Stimulated activated CD8-positive, alpha-beta memory T cell treated with anti-CD3 and anti-CD28 coated beads, Interleukin-12 subunit alpha, Interleukin-12 subunit beta, amount 100 ng/mL, for 4 hours (primary cell): ENCODE measurements around the gene ZFR2.

Source experiments
- DNase-seq: peaks from one replicate; pipeline ENCODE4 v3.0.0-alpha.2; 2020; ENCODE audit warnings: low read depth

The ZFR2 gene

DNA sequence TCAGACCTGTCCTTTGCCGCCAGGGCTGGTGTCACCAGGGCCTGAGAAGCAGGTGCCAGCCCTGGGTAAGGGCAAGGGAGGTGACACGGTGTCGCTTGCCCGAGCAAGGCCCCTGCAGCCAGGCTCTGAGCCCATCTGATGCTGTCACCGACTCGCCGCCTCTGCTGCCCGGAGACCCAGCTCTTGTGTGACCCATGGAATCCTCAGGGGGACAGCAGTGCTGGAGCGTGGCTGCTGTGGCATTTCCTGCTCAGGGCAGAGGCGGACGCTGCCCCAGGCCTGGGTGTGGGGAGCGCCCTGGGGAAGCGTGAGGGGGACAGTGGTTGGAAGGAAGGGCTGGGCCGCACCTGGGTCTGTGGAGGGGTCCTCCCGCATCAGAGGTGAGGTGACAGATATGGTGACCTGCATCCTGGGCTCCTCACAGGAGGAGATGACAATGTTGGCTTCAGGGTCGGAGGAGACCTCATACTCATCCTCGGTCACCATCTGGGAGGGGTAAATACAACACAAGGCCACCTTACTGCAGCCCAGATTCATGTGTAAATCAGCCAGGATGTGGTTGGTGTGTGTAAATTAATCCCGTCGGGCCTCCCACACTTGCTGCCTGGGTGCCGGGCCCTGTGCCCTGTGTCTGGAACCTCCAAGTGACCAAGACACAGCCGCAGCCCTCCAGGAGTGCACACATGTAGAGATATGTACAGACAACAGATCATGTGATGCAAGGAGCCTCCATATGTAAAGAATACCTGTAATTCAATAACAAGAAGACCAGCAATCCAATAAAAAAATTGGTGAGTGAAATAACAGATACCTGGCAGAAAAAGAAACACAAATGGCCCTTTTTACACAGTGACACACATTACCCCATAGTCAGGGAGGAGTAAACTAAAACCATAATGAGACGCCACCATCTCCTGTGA is 55.1 kb downstream of the ZFR2 start:
- DNase-seq = no peak

- DNase-seq = no peak
Observed at GRCh38 chr19:3810708-3811355, 58.0 kb downstream of the ZFR2 start.

DNA sequence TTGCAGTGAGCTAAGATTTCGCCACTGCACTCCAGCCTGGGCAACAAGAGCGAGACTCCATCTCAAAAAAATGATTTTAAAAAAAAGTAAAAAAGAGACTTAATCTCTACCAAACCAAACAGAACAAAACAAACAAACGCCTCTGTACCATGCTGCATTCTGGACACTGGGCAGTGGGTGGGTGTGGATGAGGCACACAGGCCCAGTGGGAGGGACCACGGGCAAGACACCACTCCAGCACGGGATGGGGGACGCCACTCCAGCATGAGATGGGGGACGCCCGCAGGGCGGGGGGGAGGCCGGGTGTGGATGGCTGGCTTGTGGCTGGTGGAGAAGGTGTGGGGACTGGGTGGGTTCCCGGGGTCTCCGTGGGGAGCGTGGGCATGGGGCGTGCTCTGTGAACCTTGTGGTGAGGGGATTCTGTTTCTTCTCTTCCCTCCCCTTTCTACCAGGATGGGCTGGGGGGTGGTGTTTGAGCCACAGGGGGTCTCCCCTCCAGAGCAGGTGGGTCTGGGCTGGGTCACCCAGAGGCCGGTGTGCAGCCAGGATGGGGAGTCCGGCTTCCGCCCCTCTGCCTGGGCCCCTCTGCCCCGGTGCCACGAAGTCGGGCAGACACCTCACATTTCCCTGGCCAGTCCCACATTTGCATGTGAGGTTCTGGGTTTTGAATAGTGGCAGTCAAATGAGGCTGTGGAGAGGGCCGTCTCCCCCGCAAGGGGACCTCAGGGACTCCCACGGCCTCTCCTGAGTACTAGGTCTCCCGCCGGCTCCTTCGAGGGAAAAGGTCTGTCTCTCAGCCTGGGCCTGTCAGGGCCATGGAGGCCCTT is 58.7 kb downstream of the ZFR2 start:
- no peak for DNase-seq

DNA sequence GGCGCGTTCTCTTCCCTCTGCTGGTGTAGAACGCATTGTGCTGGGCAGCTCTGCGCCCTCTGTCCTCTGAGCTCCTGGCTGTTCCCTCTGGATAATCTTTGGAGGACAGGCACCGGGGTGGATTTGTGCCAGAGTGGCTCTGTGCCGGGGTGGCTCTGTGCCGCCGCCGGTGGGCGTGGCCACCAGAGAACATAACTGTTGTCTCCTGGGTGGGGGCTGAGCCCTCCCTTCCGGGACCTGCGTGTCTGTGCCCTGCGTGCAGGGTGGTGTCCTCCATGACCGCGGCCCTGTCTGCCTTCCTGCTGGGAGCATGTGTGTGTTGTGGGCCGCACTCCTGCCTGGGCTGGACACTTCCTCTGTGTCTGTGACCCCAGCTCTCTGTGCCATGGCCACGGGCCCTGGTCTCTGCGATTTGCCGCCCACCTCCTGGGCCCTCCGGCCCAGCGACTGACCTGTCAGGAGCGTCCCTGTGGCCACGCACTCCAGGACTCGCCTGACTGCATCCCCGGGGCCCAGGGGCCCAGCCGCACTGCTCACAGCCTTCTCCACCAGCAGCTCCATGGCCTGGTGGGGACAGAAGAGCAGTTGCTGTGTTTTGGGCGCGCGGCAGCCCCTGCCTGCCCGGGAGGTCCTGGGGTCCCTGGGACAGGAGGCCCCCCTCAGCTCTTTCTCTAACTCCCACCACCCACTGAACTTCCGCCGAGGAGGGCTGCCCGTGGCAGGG is 60.3 kb downstream of the ZFR2 start:
- DNase-seq = no peak

DNA sequence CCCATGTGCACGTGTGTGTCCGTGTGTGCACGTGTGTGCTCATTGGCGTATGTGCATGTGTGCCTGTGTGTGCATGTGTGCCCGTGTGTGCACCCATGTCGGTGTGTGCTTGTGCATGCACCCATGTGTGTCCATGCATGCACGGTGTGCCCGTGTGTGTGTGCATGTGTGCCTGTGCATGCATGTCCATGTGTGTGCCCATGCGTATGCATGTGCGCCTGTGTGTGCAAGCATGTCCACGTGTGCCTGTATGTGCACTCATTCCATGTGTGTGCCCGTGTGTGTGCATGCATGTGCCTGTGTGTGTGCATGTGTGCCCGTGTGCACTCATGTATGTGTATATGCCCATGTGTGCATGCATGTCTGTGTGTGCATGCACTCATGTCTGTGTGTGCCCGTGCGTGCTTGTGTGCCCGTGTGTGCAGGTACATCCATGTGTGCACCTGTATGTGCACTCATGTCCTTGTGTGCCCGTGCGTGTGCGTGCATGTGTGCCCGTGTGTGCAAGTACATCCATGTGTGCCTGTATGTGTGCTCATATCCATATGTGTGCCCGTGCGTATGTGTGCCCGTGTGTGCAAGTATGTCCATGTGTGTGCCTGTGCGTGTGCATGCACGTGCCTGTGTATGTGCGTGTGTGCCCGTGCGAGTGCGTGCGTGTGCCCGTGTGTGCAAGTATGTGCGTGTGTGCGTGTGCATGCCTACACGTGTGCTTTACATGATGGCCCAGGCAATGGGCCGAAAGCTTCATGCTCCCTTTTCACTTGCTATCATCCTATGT is 61.1 kb downstream of the ZFR2 start:
- no peak for DNase-seq

GRCh38 chr19:3807131-3807480 is 61.7 kb downstream of the ZFR2 start:
- no peak for DNase-seq

DNA sequence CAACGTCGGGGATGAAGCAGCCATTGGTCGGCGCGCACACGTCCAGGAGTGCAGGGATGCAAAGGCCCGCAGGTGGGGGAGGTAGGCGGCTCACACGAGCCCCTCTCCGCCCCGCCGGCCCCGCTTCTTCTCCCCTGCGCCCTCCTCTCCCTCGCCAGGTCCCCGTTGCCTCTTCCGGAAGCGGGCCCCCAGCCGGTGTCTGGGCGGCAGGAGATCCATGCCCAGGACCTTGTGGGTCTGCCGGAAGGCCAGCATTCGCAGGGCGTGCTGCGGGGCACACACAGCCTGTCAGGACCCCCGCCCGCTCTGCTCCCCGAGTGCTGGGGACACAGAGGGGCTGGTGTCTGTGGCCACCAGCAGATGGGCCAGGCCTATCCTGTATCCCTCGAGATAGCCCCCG is 63.0 kb downstream of the ZFR2 start:
- DNase-seq = no peak

DNA sequence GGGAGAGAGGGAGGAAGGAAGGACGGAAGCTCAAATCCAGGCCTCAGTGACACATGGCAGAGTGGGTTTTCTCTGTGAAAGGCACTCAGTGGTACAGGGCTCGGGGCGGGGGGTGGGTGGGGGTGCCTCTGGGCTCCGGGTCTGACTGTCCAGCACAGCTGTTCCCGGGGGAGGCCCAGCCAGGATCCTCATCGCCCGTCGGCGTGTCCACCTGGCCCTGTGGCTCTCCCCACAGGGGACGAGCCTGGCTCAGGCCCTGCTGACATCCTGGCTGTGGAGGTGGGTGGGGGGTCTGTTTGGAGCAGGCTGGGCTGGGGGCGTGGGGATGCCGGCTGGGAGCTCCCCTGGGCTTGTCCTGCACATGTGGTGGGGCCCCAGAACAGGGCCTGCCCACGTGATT is 64.4 kb downstream of the ZFR2 start:
- no peak for DNase-seq

- DNase-seq = no peak
Observed at GRCh38 chr19:3803986-3804385, 64.9 kb downstream of the ZFR2 start.

- DNase-seq = no peak
Observed at GRCh38 chr19:3803114-3803888, 65.5 kb downstream of the ZFR2 start.

DNA sequence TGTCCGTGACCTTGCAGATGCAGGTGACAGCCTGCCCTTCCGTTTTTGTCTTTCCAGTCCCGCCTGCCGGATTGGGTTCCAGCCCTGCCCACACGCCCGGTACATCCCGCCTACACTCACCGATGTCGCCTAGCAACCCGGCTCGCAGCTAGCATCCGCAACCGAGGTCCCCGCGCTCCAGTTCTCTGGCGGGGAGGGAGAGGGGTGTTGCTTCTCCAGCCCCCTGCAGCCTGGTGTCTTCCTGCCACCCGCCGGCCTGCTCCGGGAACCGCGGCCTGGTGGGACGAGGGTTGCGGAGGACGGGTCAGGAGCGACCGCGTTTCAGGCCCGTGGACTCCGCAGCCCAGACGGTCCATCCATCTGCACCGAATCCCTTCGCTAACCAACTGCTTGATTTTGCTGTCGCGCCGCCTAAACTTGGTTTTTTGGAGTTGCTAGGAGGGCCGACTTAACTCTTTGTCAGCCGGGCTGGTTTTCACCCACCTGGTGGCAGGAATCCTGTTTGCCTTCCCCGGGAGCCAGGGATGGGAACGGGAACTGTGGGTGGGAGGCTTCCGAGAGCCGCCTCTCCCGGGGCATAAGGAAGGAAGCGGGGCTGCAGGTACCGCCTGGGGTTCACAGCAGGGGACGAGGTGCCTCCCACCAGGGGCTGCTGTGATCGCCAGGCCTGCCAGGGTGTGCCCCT is 67.3 kb downstream of the ZFR2 start:
- DNase-seq = peak; percentile 57

GRCh38 chr19:3800996-3801395 is 67.8 kb downstream of the ZFR2 start:
- DNase-seq = no peak

GRCh38 chr19:3798137-3798536 is 70.7 kb downstream of the ZFR2 start:
- no peak for DNase-seq

- DNase-seq = no peak
Observed at GRCh38 chr19:3796358-3796757, 72.5 kb downstream of the ZFR2 start.

- no peak for DNase-seq
Observed at GRCh38 chr19:3793799-3794198, 75.0 kb downstream of the ZFR2 start.

- no peak for DNase-seq
Observed at GRCh38 chr19:3792114-3792513, 76.7 kb downstream of the ZFR2 start.

- DNase-seq = no peak
Observed at GRCh38 chr19:3790941-3791340, 77.9 kb downstream of the ZFR2 start.

DNA sequence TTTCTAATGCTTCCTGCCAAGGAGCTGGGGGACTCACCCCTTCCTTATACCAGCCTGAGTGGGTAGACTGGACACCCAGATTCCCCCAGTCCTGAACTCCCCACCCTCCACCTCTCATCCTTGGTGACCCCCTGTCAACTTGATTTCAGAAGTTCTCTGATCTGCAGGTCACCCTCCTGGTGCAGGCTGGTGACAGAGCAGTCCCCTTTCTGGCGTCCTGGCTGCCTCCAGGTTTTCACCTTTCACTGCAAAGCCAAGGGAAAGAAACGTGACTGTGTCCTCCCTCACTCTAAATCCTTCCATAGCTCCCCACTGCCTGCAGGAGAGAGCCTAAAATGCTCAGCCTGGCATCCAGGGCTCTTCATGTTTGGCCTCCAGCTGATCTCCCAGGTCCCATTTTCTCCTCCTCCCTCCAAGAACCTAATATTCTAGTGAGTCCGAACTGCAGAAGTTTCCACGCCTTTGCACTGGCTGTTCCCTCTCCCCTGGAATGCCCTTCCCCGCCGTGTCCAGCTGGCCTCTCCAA is 78.6 kb downstream of the ZFR2 start:
- DNase-seq = no peak

DNA sequence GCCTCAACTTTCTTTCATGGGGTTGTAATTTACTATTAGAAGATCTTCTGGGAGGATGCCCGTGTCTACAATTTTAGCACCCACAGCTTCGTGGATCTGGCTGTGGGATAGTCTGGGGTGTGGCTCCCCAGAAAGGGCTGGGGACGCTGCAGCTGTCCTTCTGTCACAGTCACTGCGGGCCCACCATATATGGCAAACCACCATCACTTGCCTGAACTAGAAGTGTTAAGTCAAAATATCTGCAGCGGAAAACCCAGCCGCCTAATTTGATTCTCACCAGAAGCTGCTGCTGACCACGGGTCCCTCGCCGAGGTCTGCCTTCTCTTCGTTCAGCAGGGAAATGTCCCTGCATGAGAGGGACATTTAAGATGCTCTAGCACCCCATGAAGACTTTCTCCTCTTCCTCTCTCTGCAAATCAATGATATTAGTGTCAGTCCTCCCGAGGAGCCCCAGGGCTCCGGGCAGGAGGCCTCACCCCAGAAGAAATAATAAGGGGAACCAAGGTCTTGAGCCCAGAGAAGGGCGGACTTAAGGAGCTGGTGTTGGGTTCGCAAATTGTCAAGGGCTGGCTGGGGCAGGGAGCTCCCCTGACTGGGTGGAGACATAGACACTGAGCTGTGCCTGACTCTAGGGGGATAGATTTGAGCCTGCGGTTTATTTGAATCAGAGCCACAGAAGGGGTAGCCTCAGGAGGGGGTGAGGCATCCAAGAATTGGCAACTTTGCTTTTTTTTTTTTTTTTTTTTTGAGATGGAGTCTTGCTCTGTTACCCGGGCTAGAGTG is 79.7 kb downstream of the ZFR2 start:
- no peak for DNase-seq
